ENCODE results near the gene PCP4.

- TF ChIP-seq, protein P1, sequence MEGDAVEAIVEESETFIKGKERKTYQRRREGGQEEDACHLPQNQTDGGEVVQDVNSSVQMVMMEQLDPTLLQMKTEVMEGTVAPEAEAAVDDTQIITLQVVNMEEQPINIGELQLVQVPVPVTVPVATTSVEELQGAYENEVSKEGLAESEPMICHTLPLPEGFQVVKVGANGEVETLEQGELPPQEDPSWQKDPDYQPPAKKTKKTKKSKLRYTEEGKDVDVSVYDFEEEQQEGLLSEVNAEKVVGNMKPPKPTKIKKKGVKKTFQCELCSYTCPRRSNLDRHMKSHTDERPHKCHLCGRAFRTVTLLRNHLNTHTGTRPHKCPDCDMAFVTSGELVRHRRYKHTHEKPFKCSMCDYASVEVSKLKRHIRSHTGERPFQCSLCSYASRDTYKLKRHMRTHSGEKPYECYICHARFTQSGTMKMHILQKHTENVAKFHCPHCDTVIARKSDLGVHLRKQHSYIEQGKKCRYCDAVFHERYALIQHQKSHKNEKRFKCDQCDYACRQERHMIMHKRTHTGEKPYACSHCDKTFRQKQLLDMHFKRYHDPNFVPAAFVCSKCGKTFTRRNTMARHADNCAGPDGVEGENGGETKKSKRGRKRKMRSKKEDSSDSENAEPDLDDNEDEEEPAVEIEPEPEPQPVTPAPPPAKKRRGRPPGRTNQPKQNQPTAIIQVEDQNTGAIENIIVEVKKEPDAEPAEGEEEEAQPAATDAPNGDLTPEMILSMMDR (conservative IDR thresholded peaks at IDR 0.05; ENCODE audit: low read length): no peak
- TF ChIP-seq EZH2phosphoT487 (IDR thresholded peaks at IDR 0.05; ENCODE audit: borderline replicate concordance): no peak
These were observed 97.8 kb downstream of the PCP4 start for GRCh38 chr21:39965026-39965425.

Data from Loucy (cell line).